ENCODE measurements around the gene WAPL. TPM values are rescaled to one million over a fixed set of nuclear protein-coding genes. Genes with fewer than 3 reads are reported as not detected.
A peak's percentile ranks its signal among the peaks of the same experiment; 100 is the strongest.

The WAPL gene
- total and polyA plus RNA-seq, 9 of the 15 experiments (the other 6 are each of a cell fraction or from before 2014, with no cell fraction given) = 14.3 to 36.4 (median 25.3) TPM

DNA sequence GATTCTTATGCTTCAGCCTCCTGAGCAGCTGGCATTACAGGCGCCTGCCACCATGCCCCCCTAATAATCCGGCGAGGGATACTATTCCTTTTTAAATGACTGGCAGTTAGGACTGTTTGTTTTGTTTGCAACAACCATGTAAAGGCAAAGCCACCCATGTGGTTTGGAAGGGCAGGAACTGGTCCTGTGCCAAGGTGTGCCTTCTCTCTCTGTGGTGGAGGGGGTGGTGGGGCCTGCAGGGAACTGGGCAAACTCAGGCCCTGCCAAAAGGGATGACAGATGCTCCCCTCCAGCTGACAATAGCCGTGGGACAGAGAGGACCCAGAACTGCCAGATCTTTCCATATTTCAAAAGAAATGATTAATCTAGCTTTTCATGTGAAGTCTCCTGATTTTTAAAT is 23.5 kb upstream of the WAPL start (continued):
- no peak for TF ChIP-seq PURB (CRISPR knock-in tag; IDR thresholded peaks at IDR 0.05; ENCODE audit: low read depth)
- TF ChIP-seq SMAD4 (CRISPR knock-in tag; conservative IDR thresholded peaks at IDR 0.05) = no peak
- TF ChIP-seq ZSCAN29 (IDR thresholded peaks at IDR 0.05) = no peak

DNA sequence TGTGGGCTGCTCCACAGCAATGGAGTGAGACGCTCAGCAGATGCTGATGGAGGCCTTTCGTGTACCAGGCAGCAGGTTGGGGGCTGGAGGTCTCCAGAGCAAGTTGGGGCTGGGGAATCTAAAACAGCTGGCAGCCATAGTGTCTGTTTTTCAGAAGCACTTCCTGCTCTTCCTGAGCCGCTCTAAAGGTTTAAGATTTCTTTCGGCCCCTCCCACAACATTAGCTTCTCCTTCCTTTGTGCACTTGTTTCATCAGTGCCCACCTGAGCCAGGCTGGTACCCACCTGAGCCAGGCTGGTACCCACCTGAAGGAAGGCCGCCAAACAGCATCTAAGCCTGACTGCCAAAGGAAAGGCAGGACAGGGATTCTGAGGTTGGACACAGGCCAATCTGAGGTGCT is 18.4 kb upstream of the WAPL start:
- no peak for FAIRE-seq

DNA sequence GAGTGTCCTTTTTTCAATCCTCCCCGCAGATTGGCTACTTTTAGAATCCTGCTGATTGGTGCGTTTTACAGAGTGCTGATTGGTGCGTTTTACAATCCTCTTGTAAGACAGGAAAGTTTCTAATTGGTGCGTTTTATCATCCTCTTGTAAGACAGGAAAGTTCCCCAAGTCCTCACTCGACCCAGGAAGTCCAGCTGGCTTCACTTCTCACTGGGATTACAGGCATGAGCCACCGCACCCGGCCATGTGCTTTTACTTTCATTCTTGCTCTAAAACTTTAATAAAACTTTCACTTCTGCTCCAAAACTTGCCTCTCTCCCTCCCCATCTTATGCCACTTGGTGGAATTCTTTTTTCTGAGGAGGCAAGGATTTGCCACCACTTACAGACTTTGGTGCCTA is 17.0 kb upstream of the WAPL start:
- in situ Hi-C loops (cut with MboI) = no loop called here
- no peaks in the 10 kb centered on the region for H3K79me2 ChIP-seq (ENCODE audit: control insufficient read depth, insufficient read depth, low read length)
- ATAC-seq (no peak), FAIRE-seq (no peak), DNase-seq (ENCODE audit: extremely low read depth in 1 of 4, low spot score in 3 of 4) (no peak)
- no peak overlapping the region for H3K9ac ChIP-seq (ENCODE audit: insufficient read depth in 1 of 2, low read depth in 2 of 2, low read length in 2 of 2)
- ChIA-PET POLR2A (no interaction called here), CTCF (ENCODE audit: low intra/inter-chr PET ratio) (no interaction called here)
- H3K27me3 ChIP-seq (ENCODE audit: control insufficient read depth in 2 of 2, insufficient read depth in 2 of 2, low read length in 2 of 2) = no peaks in the 10 kb centered on the region
- no peaks in the 10 kb centered on the region for H3K9me1 ChIP-seq (ENCODE audit: control insufficient read depth, insufficient read depth, low read length)
- no TSS peak for BruUV-seq (replicated peaks)
- intact Hi-C loops (cut with micrococcal nuclease) = no loop called here
- 57% methylated on average over 7 of the region's 7 CpGs for WGBS (ENCODE audit: insufficient coverage, low coverage, missing lambda C conversion rate)
- no peak overlapping the region for H3K4me2 ChIP-seq (ENCODE audit: insufficient read depth, low read length)
- TF ChIP-seq, protein P1, sequence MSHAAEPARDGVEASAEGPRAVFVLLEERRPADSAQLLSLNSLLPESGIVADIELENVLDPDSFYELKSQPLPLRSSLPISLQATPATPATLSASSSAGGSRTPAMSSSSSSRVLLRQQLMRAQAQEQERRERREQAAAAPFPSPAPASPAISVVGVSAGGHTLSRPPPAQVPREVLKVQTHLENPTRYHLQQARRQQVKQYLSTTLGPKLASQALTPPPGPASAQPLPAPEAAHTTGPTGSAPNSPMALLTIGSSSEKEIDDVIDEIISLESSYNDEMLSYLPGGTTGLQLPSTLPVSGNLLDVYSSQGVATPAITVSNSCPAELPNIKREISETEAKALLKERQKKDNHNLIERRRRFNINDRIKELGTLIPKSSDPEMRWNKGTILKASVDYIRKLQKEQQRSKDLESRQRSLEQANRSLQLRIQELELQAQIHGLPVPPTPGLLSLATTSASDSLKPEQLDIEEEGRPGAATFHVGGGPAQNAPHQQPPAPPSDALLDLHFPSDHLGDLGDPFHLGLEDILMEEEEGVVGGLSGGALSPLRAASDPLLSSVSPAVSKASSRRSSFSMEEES (CRISPR knock-in tag; IDR thresholded peaks at IDR 0.05) = no peak
- TF ChIP-seq ZNF644 (tag; IDR thresholded peaks at IDR 0.05; ENCODE audit: low read depth) = no peak
- peak; percentile 51 for TF ChIP-seq ZNF316 (IDR thresholded peaks at IDR 0.05)
- no peak for TF ChIP-seq FOXA3 (CRISPR knock-in tag; conservative IDR thresholded peaks at IDR 0.05 in 1 of 2, IDR thresholded peaks at IDR 0.05 in 1 of 2)
- no peak for TF ChIP-seq KAT7 (CRISPR knock-in tag; IDR thresholded peaks at IDR 0.05; ENCODE audit: borderline replicate concordance)
- no peak for TF ChIP-seq NR2F6 (CRISPR knock-in tag; IDR thresholded peaks at IDR 0.05)
- H3K27ac ChIP-seq (ENCODE audit: extremely low read depth, low read depth, low read length) = no peak overlapping the region
- no peaks in the 10 kb centered on the region for H3K36me3 ChIP-seq (ENCODE audit: control insufficient read depth, insufficient read depth, low read length)
- H3K9me3 ChIP-seq (replicated peaks; ENCODE audit: control insufficient read depth, insufficient read depth, low read depth, low read length) = no peaks in the 10 kb centered on the region
- no peak overlapping the region for H2AFZ ChIP-seq (ENCODE audit: low read depth, low read length)
- no peaks in the 10 kb centered on the region for H4K20me1 ChIP-seq (replicated peaks; ENCODE audit: control insufficient read depth, insufficient read depth, low read length)
- peaks cover 8 to 21% of the 10 kb centered on the region in 2 experiments; a peak in 4 of 5 replicates for H3K4me1 ChIP-seq (replicated peaks in 1 of 2; ENCODE audit: control insufficient read depth in 2 of 2, insufficient read depth in 2 of 2, low read length in 2 of 2)
- no peak overlapping the region for H3K4me3 ChIP-seq

More for the DNA sequence above, 18.4 kb upstream of the WAPL start:
- TF ChIP-seq ZNF121 (CRISPR knock-in tag; conservative IDR thresholded peaks at IDR 0.05) (no peak), TCFL5 (CRISPR knock-in tag; conservative IDR thresholded peaks at IDR 0.05) (no peak), ASH1L (IDR thresholded peaks at IDR 0.05; ENCODE audit: borderline replicate concordance, low read depth, partially characterized antibody) (no peak), NFIC (IDR thresholded peaks at IDR 0.05) (0 out of 2 replicates have a peak, but pooled peaks have one; percentile 5), EGR1 (conservative IDR thresholded peaks at IDR 0.05) (no peak)
- 38% methylated on average over 5 of the region's 5 CpGs for WGBS (ENCODE audit: insufficient coverage, low coverage, missing lambda C conversion rate)
- no peak for ATAC-seq
- Histone ChIP-seq H3K4me1 (replicated peaks in 1 of 2; ENCODE audit: control insufficient read depth in 2 of 2, insufficient read depth in 2 of 2, low read length in 2 of 2) (peaks cover 4 to 18% of the 10 kb centered on the region in 2 experiments; a peak in 4 of 5 replicates), H3K79me2 (ENCODE audit: control insufficient read depth, insufficient read depth, low read length) (no peaks in the 10 kb centered on the region), H3K9me1 (ENCODE audit: control insufficient read depth, insufficient read depth, low read length) (no peaks in the 10 kb centered on the region), H2AFZ (ENCODE audit: low read depth, low read length) (peak overlapping the region; percentile 68), H3K4me3 (no peak overlapping the region), H3K27me3 (ENCODE audit: control insufficient read depth in 2 of 2, insufficient read depth in 2 of 2, low read length in 2 of 2) (no peaks in the 10 kb centered on the region), H3K36me3 (ENCODE audit: control insufficient read depth, insufficient read depth, low read length) (no peaks in the 10 kb centered on the region), H4K20me1 (replicated peaks; ENCODE audit: control insufficient read depth, insufficient read depth, low read length) (no peaks in the 10 kb centered on the region), H3K27ac (ENCODE audit: extremely low read depth, low read depth, low read length) (no peak overlapping the region), H3K9me3 (replicated peaks; ENCODE audit: control insufficient read depth, insufficient read depth, low read depth, low read length) (no peaks in the 10 kb centered on the region), H3K4me2 (ENCODE audit: insufficient read depth, low read length) (no peak overlapping the region), H3K9ac (ENCODE audit: insufficient read depth in 1 of 2, low read depth in 2 of 2, low read length in 2 of 2) (no peak overlapping the region)
- ChIA-PET POLR2A (interaction anchor here (0.6 kb wide), 1 partner anchor 29 kb away, joined by 3 read pairs; no protein-coding TSS in a partner anchor), CTCF (ENCODE audit: low intra/inter-chr PET ratio) (no interaction called here)
- DNase-seq (ENCODE audit: extremely low read depth in 1 of 4, low spot score in 3 of 4) = no peak
- in situ Hi-C loops (cut with MboI) = no loop called here
- intact Hi-C loops (cut with micrococcal nuclease) = no loop called here
- no TSS peak for BruUV-seq (replicated peaks)

All from K562 (cell line).